H9 (cell line): ENCODE measurements around the gene UPB1. TPM values are rescaled to one million over a fixed set of nuclear protein-coding genes. Genes with fewer than 3 reads are reported as not detected.

ENCODE experiments used
- DNase-seq: peaks from one replicate; pipeline ENCODE4 v3.0.0-alpha.2; 2017
- H2AFZ ChIP-seq: one replicate; pipeline ENCODE4 v1.6.1; 2013; ENCODE audit warnings: mild to moderate bottlenecking, low read length, control low read depth, moderate library complexity
- H2AK5ac ChIP-seq: 2 replicates; pipeline ENCODE4 v1.6.1; 2013; ENCODE audit warnings: low read length, control low read depth, mixed read lengths; ENCODE audit not compliant: insufficient read length
- H2BK120ac ChIP-seq: one replicate; pipeline ENCODE4 v1.6.1; 2013; ENCODE audit warnings: low read depth, mild to moderate bottlenecking, low read length, control low read depth, inconsistent platforms; ENCODE audit not compliant: poor library complexity, severe bottlenecking
- H2BK12ac ChIP-seq: 2 replicates; pipeline ENCODE4 v1.6.1; 2013; ENCODE audit warnings: low read length, control low read depth, mixed read lengths, low read depth; ENCODE audit not compliant: insufficient read length
- H2BK15ac ChIP-seq: 2 replicates; pipeline ENCODE4 v1.6.1; 2013; ENCODE audit warnings: low read depth, low read length, control low read depth
- H2BK20ac ChIP-seq: one replicate; pipeline ENCODE4 v1.6.1; 2013; ENCODE audit warnings: low read depth, mild to moderate bottlenecking, low read length, control low read depth, inconsistent platforms; ENCODE audit not compliant: poor library complexity, severe bottlenecking
- H2BK5ac ChIP-seq: 2 replicates; pipeline ENCODE4 v1.6.1; 2013; ENCODE audit warnings: low read length, control low read depth, mixed read lengths; ENCODE audit not compliant: insufficient read length
- H3K14ac ChIP-seq: 2 replicates; pipeline ENCODE4 v1.6.1; 2013; ENCODE audit warnings: low read length, control low read depth; ENCODE audit not compliant: insufficient read depth
- H3K18ac ChIP-seq: 2 replicates; pipeline ENCODE4 v1.6.1; 2013; ENCODE audit warnings: low read depth, mild to moderate bottlenecking, mixed read lengths, low read length, control low read depth; ENCODE audit not compliant: insufficient read length
- H3K23ac ChIP-seq: 2 replicates; pipeline ENCODE4 v1.6.1; 2013; ENCODE audit warnings: low read length, control low read depth, mixed read lengths, low read depth; ENCODE audit not compliant: insufficient read length
- H3K23me2 ChIP-seq: 2 replicates; pipeline ENCODE4 v1.6.1; 2013; ENCODE audit warnings: low read depth, mild to moderate bottlenecking, mixed read lengths, low read length, control low read depth; ENCODE audit not compliant: insufficient read length, poor library complexity, severe bottlenecking
- H3K27ac ChIP-seq: 2 replicates; pipeline ENCODE4 v1.5.1; 2013; ENCODE audit warnings: low read length, control low read depth, mixed read lengths, low read depth; ENCODE audit not compliant: insufficient read length
- H3K27me3 ChIP-seq: 2 replicates; pipeline ENCODE4 v1.6.1; 2013; ENCODE audit warnings: low read length, control low read depth, inconsistent platforms; ENCODE audit not compliant: insufficient read depth
- H3K4ac ChIP-seq: 2 replicates; pipeline ENCODE4 v1.6.1; 2013; ENCODE audit warnings: low read depth, mild to moderate bottlenecking, control low read depth, inconsistent platforms, low read length, moderate library complexity
- H3K4me1 ChIP-seq: 2 replicates; pipeline ENCODE4 v1.6.1; 2013; ENCODE audit warnings: low read length, control low read depth, inconsistent platforms; ENCODE audit not compliant: insufficient read depth
- H3K4me2 ChIP-seq: 2 replicates; pipeline ENCODE4 v1.6.1; 2013; ENCODE audit warnings: low read length, control low read depth, mixed read lengths; ENCODE audit not compliant: insufficient read length, insufficient read depth
- H3K56ac ChIP-seq: 2 replicates; pipeline ENCODE4 v1.6.1; 2013; ENCODE audit warnings: low read depth, mild to moderate bottlenecking, mixed read lengths, low read length, control low read depth; ENCODE audit not compliant: insufficient read length
- H3K79me1 ChIP-seq: 2 replicates; pipeline ENCODE4 v1.6.1; 2013; ENCODE audit warnings: low read depth, mild to moderate bottlenecking, moderate library complexity, low read length, control low read depth, inconsistent platforms; ENCODE audit not compliant: insufficient read depth, poor library complexity, severe bottlenecking
- H3K79me2 ChIP-seq: 2 replicates; pipeline ENCODE4 v1.6.1; 2013; ENCODE audit warnings: low read length, control low read depth, inconsistent platforms; ENCODE audit not compliant: insufficient read depth
- H3K9ac ChIP-seq: 2 replicates; pipeline ENCODE4 v1.6.1; 2013; ENCODE audit warnings: low read length, control low read depth, mixed read lengths; ENCODE audit not compliant: insufficient read length; ENCODE audit errors: extremely low read depth
- H3K9me3 ChIP-seq: one replicate; pipeline ENCODE4 v1.6.1; 2013; ENCODE audit warnings: low read depth, low read length, inconsistent platforms; ENCODE audit not compliant: control insufficient read depth
- H3T11ph ChIP-seq: one replicate; pipeline ENCODE4 v1.6.1; 2013; ENCODE audit warnings: mild to moderate bottlenecking, low read length, control low read depth, inconsistent platforms
- H4K20me1 ChIP-seq: one replicate; pipeline ENCODE4 v1.6.1; 2013; ENCODE audit not compliant: control insufficient read depth, insufficient read length, insufficient read depth
- H4K5ac ChIP-seq: 2 replicates; pipeline ENCODE4 v1.6.1; 2013; ENCODE audit warnings: low read depth, mild to moderate bottlenecking, mixed read lengths, low read length, control low read depth; ENCODE audit not compliant: insufficient read length
- H4K8ac ChIP-seq: replicated peaks from 2 replicates; pipeline ENCODE4 v1.6.1; 2013; ENCODE audit warnings: low read length, control low read depth, mixed read lengths, low read depth; ENCODE audit not compliant: insufficient read length
- H4K91ac ChIP-seq: 2 replicates; pipeline ENCODE4 v1.6.1; 2013; ENCODE audit warnings: low read depth, mild to moderate bottlenecking, moderate library complexity, mixed read lengths, low read length, control low read depth; ENCODE audit not compliant: insufficient read length
- H3K27ac Mint-ChIP-seq, 3 experiments: 2 replicates in 2 of 3; 3 replicates in 1 of 3; pipeline ENCODE4 v1.8.0; 2020 to 2021; ENCODE audit warnings: mixed read lengths in 3 of 3, mild to moderate bottlenecking in 1 of 3, moderate library complexity in 1 of 3
- H3K27me3 Mint-ChIP-seq: 2 replicates; pipeline ENCODE4 v1.8.0; 2021; ENCODE audit warnings: low read depth, mild to moderate bottlenecking, moderate library complexity, mixed read lengths
- H3K36me3 Mint-ChIP-seq, 3 experiments: 2 replicates in 2 of 3; 3 replicates in 1 of 3; pipeline ENCODE4 v1.8.0; 2020 to 2021; ENCODE audit warnings: low read depth in 3 of 3, mixed read lengths in 3 of 3; ENCODE audit not compliant: insufficient read depth in 1 of 3
- H3K4me1 Mint-ChIP-seq, 2 experiments: 2 replicates each; pipeline ENCODE4 v1.8.0; 2020; ENCODE audit warnings: mixed read lengths in 2 of 2
- H3K4me3 Mint-ChIP-seq, 2 experiments: 2 replicates in 1 of 2; 3 replicates in 1 of 2; pipeline ENCODE4 v1.8.0; 2020 to 2021; ENCODE audit warnings: mild to moderate bottlenecking in 2 of 2, mixed read lengths in 2 of 2, moderate library complexity in 1 of 2
- H3K9me3 Mint-ChIP-seq, 2 experiments: 2 replicates in 1 of 2; 3 replicates in 1 of 2; pipeline ENCODE4 v1.8.0; 2020; ENCODE audit warnings: mild to moderate bottlenecking in 2 of 2, mixed read lengths in 2 of 2, moderate library complexity in 1 of 2
- WGBS: extraction: QIAGEN DNeasy Blood & Tissue Kit; methylation state at CpG from one replicate; pipeline ENCODE4 v1.1.7; 2013; ENCODE audit warnings: missing lambda C conversion rate, low lambda C conversion rate, mixed read lengths; ENCODE audit not compliant: insufficient read length; ENCODE audit errors: extremely low coverage; 5-methylcytosine and 5-hydroxymethylcytosine counted together
- total RNA-seq: library from RNA; stranded (reverse); gene quantifications from 2 replicates; pipeline ENCODE4 v1.2.1, GENCODE V29; 2021
- TF ChIP-seq, protein P1 (sequence below): fragments of 200-600 bp; sonication (generic); conservative IDR thresholded peaks from 3 replicates; pipeline ENCODE4 v1.8.0; 2021; ENCODE audit warnings: antibody characterized with exemption, mild to moderate bottlenecking

UPB1 gene
- total RNA-seq, 1 experiment from 2014 or later, result not detected

DNA sequence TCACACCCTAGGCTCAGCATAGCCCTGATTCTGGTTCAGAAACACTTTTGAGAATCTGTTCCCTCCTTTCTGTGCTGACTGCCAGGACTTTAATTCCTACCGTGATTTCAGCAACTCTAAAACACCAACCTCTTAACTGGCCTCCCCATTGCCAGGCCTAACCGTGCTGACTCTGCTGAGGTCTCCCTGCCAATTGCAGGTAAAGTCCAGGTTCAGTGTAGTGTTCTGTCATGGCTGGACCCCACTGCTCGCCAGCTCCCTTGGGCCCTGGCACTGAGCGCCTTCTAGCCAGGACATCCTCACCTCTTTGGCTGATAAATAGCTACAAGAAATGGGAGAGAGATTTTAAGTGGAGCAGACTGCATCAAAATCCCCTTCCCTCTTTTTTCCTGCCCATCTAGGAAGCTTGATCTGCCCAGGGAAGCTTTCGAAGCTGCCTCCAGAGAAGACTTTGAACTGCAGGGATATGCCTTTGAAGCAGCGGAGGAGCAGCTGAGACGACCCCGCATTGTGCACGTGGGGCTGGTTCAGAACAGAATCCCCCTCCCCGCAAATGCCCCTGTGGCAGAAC, 4.7 kb downstream of the UPB1 start:
- TF ChIP-seq, protein P1, sequence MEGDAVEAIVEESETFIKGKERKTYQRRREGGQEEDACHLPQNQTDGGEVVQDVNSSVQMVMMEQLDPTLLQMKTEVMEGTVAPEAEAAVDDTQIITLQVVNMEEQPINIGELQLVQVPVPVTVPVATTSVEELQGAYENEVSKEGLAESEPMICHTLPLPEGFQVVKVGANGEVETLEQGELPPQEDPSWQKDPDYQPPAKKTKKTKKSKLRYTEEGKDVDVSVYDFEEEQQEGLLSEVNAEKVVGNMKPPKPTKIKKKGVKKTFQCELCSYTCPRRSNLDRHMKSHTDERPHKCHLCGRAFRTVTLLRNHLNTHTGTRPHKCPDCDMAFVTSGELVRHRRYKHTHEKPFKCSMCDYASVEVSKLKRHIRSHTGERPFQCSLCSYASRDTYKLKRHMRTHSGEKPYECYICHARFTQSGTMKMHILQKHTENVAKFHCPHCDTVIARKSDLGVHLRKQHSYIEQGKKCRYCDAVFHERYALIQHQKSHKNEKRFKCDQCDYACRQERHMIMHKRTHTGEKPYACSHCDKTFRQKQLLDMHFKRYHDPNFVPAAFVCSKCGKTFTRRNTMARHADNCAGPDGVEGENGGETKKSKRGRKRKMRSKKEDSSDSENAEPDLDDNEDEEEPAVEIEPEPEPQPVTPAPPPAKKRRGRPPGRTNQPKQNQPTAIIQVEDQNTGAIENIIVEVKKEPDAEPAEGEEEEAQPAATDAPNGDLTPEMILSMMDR, result no peak
- H3K27ac ChIP-seq, result no peak overlapping the region
- H3K79me2 ChIP-seq, result no peaks in the 10 kb centered on the region
- no peaks in the 10 kb centered on the region for H3K9me3 ChIP-seq
- no CpG with 5 or more reads among the region's 10 CpGs for WGBS
- no peaks in the 10 kb centered on the region for H3K23me2 ChIP-seq
- no peak overlapping the region for H3K4ac ChIP-seq
- H2AFZ ChIP-seq, result no peak overlapping the region
- H3T11ph ChIP-seq, result no peak overlapping the region
- peaks cover 47% of the 10 kb centered on the region for H3K27me3 Mint-ChIP-seq
- no peaks in the 10 kb centered on the region for H3K79me1 ChIP-seq
- peaks cover 17% of the 10 kb centered on the region; the same call in 1 of the 2 replicates for H3K27me3 ChIP-seq
- no peak overlapping the region for H2AK5ac ChIP-seq
- H3K4me1 ChIP-seq, result no peaks in the 10 kb centered on the region
- no peak overlapping the region for H2BK15ac ChIP-seq
- no peak overlapping the region for H3K14ac ChIP-seq
- H3K9me3 Mint-ChIP-seq, result peaks cover 0 to 6% of the 10 kb centered on the region in 2 experiments; a peak in 2 of 5 replicates
- H2BK120ac ChIP-seq, result no peak overlapping the region
- DNase-seq, result no peak
- no peak overlapping the region for H3K9ac ChIP-seq
- H4K91ac ChIP-seq, result no peak overlapping the region
- H3K4me3 Mint-ChIP-seq, result no peak overlapping the region
- no peak overlapping the region for H3K56ac ChIP-seq
- H2BK20ac ChIP-seq, result no peak overlapping the region
- H4K5ac ChIP-seq, result no peak overlapping the region
- no peak overlapping the region for H2BK5ac ChIP-seq
- H3K36me3 Mint-ChIP-seq, result 0 out of 7 replicates have a peak, but pooled peaks cover 0 to 4% (median 0%) of the 10 kb centered on the region in 3 experiments
- no peak overlapping the region for H3K18ac ChIP-seq
- no peaks in the 10 kb centered on the region for H4K20me1 ChIP-seq
- no peak overlapping the region for H3K23ac ChIP-seq
- H3K27ac Mint-ChIP-seq, result no peak overlapping the region
- no peak overlapping the region for H4K8ac ChIP-seq
- H3K4me1 Mint-ChIP-seq, result peaks cover 17 to 25% of the 10 kb centered on the region in 2 experiments
- H2BK12ac ChIP-seq, result no peak overlapping the region
- H3K4me2 ChIP-seq, result no peak overlapping the region
